Uterus (tissue), 4 donors: ENCODE measurements around the gene CRTC3. TPM values are rescaled to one million over a fixed set of nuclear protein-coding genes. Genes with fewer than 3 reads are reported as not detected.

Experiments
- DNase-seq, 2 donors: peaks; one replicate each; pipeline ENCODE4 v3.0.0-alpha.2; 2019 to 2020
- H3K27ac ChIP-seq, 2 donors: fragments of 200-600 bp; sonication (generic); 1 replicate in 1 of 2; 2 replicates in 1 of 2; pipeline ENCODE4 v1.5.1; 2016 to 2018
- H3K27me3 ChIP-seq, 2 donors: fragments of 200-600 bp; sonication (generic); one replicate each; pipeline ENCODE4 v1.5.1; 2018 to 2019; ENCODE audit warnings: control low read depth in 1 of 2
- H3K36me3 ChIP-seq, 2 donors: fragments of 200-600 bp; sonication (generic); one replicate each; pipeline ENCODE4 v1.5.1; 2019; ENCODE audit warnings: control low read depth in 1 of 2
- H3K4me1 ChIP-seq, 2 donors: fragments of 200-600 bp; sonication (generic); one replicate each; pipeline ENCODE4 v1.5.1; 2018 to 2019; ENCODE audit warnings: control low read depth in 1 of 2
- H3K4me3 ChIP-seq, 2 donors: fragments of 200-600 bp; sonication (generic); 1 replicate in 1 of 2; 2 replicates in 1 of 2; pipeline ENCODE4 v1.5.1; 2018 to 2019; ENCODE audit warnings: mild to moderate bottlenecking in 1 of 2
- H3K9me3 ChIP-seq, 2 donors: fragments of 200-600 bp; sonication (generic); one replicate each; pipeline ENCODE4 v1.5.1; 2019; ENCODE audit warnings: control low read depth in 1 of 2
- CTCF ChIP-seq, 4 experiments: fragments of 200-600 bp in 2 of 4; fragments of 450-650 bp in 2 of 4; sonication (generic) in 2 of 4; IDR thresholded peaks; one replicate each; pipeline ENCODE4 v1.5.1; 2016 to 2019; ENCODE audit warnings: antibody characterized with exemption in 4 of 4, mild to moderate bottlenecking in 2 of 4, moderate library complexity in 1 of 4
- POLR2A ChIP-seq, 2 donors: fragments of 450-650 bp; IDR thresholded peaks; one replicate each; pipeline ENCODE4 v1.6.1; 2016; ENCODE audit warnings: antibody characterized with exemption in 2 of 2, mild to moderate bottlenecking in 1 of 2, moderate library complexity in 1 of 2
- intact Hi-C: fragments of 100-400 bp; cut with DNase I; formaldehyde crosslinking; loops from one replicate; pipeline ENCODE4 v1.15.1; 2023; ENCODE audit warnings: low total_unique reads
- total RNA-seq, 4 donors: library from RNA; depleted of rRNA in 3 of 4; stranded (reverse); fragments of >200 nt in 3 of 4; gene quantifications; one replicate each; pipeline versions ENCODE4 v1.1.0 to v1.2.4, GENCODE V29; 2014 to 2023
- donor health status: DM: yes; HTN: yes; CAD: no.

CRTC3 gene
- total RNA-seq, 4 donors from 2014 or later = 18.4 to 89.4 (median 40.9) TPM

- Histone ChIP-seq H3K4me3 (no peak overlapping the region), H3K36me3 (no peaks in the 10 kb centered on the region), H3K27ac (no peak overlapping the region), H3K4me1 (peaks cover 4% of the 10 kb centered on the region in 2 donors), H3K27me3 (no peaks in the 10 kb centered on the region), H3K9me3 (no peaks in the 10 kb centered on the region)
- no peak for TF ChIP-seq CTCF (IDR thresholded peaks at IDR 0.05)
- no peak for TF ChIP-seq POLR2A (IDR thresholded peaks at IDR 0.05)
- DNase-seq = no peak
- intact Hi-C loops = loop anchor here (10.0 kb wide), 1 partner anchor 50 kb away; no protein-coding TSS in a partner anchor
Measured at GRCh38 chr15:90644526-90644925, 114.8 kb downstream of the CRTC3 start.

GRCh38 chr15:90644952-90645725 is 115.4 kb downstream of the CRTC3 start:
- TF ChIP-seq POLR2A (IDR thresholded peaks at IDR 0.05) (no peak), CTCF (IDR thresholded peaks at IDR 0.05) (no peak)
- no peak overlapping the region for H3K4me3 ChIP-seq
- intact Hi-C loops = loop anchor here (5.0 to 10.0 kb wide), 2 partner anchors 50 to 242 kb away; no protein-coding TSS in a partner anchor
- peaks cover 4% of the 10 kb centered on the region in 2 donors for H3K4me1 ChIP-seq
- no peak for DNase-seq
- H3K36me3 ChIP-seq = no peaks in the 10 kb centered on the region
- H3K9me3 ChIP-seq = no peaks in the 10 kb centered on the region
- peak overlapping the region in 1 of 2 donors; percentile 40 for H3K27ac ChIP-seq
- H3K27me3 ChIP-seq = no peaks in the 10 kb centered on the region

GRCh38 chr15:90645873-90646575 is 116.3 kb downstream of the CRTC3 start:
- no peak for TF ChIP-seq CTCF (IDR thresholded peaks at IDR 0.05)
- no peak for TF ChIP-seq POLR2A (IDR thresholded peaks at IDR 0.05)
- Histone ChIP-seq H3K27ac (peak overlapping the region in 1 of 2 donors; percentile 40), H3K4me3 (no peak overlapping the region), H3K36me3 (no peaks in the 10 kb centered on the region), H3K27me3 (no peaks in the 10 kb centered on the region), H3K4me1 (peaks cover 4% of the 10 kb centered on the region in 2 donors), H3K9me3 (no peaks in the 10 kb centered on the region)
- intact Hi-C loops = loop anchor here (5.0 to 10.0 kb wide), 2 partner anchors 49 to 241 kb away; no protein-coding TSS in a partner anchor
- DNase-seq = no peak

- no peaks in the 10 kb centered on the region for H3K27me3 ChIP-seq
- no peak for DNase-seq
- peaks cover 4% of the 10 kb centered on the region in 2 donors for H3K4me1 ChIP-seq
- intact Hi-C loops = loop anchor here (5.0 to 10.0 kb wide), 2 partner anchors 48 to 241 kb away; no protein-coding TSS in a partner anchor
- H3K4me3 ChIP-seq = no peak overlapping the region
- TF ChIP-seq CTCF (IDR thresholded peaks at IDR 0.05) = no peak
- TF ChIP-seq POLR2A (IDR thresholded peaks at IDR 0.05) = no peak
- H3K9me3 ChIP-seq = no peaks in the 10 kb centered on the region
- H3K27ac ChIP-seq = peak overlapping the region in 1 of 2 donors; percentile 40
- H3K36me3 ChIP-seq = no peaks in the 10 kb centered on the region
Measured at GRCh38 chr15:90646662-90647305, 117.1 kb downstream of the CRTC3 start.
